AG20443 (cell line): ENCODE data around the gene USH1G.

Experiments used
- DNase-seq: peaks from one replicate; pipeline ENCODE4 v3.0.0; 2012; ENCODE audit warnings: low spot score, mixed read lengths

Gene USH1G

GRCh38 chr17:74903034-74903433, 20.0 kb downstream of the USH1G start:
- DNase-seq: no peak

DNA sequence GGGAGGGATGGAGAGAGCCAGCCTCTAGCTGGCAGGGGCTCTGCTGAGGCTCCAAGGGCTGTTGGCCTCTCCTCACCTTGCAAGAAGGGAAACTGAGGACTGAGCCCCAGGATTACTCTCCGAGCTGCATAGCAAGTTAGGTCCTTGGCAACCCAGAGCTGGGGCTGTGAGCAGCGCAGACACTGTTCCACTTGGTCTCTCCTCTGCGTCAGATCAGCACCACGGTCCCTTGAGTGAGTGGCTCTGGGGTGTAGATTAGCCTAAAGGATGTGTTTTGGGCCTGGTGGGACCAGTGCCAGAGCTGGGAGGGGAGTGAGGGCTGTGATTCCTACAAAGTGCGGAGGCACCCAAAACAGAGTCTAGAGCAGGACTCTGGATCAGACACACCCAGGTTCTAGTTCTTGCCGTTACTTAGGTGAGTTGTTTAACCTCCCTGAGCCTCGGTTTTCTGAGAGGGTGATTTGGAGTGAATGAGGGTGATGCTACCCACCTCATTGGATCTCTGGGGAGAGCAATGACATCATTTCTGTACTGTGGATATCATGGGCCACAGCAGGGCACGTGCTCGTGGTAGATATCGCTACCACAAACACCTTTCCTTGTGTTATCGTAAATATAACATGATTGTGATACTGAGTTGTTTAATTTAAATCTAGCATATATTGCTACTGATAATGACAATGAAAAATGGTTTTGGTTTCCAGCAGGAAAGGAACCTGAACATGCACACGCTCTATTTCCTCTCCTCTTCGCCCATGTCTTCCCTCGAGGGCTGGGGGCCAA, 21.5 kb downstream of the USH1G start:
- DNase-seq: no peak

DNA sequence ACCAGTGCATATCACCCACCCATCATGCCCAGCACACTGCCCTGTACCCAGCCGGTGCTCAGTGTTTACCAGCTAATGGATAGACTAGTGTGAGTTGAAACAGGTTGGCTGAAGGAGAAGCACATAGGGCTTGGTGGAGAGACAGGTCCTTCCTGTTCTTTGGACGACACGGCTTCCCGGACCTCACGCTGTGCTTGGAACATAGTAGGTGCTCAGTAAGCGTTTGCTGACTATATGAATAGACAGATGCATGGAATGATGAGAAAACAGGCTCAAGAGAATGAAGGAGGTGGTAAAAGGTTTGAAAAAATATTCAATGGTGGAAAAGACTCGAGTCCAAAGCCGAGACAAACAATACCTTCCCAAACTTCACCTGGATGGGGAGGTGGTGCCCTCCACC, 22.8 kb downstream of the USH1G start:
- no peak for DNase-seq

GRCh38 chr17:74898376-74898946, 24.6 kb downstream of the USH1G start:
- no peak for DNase-seq

DNA sequence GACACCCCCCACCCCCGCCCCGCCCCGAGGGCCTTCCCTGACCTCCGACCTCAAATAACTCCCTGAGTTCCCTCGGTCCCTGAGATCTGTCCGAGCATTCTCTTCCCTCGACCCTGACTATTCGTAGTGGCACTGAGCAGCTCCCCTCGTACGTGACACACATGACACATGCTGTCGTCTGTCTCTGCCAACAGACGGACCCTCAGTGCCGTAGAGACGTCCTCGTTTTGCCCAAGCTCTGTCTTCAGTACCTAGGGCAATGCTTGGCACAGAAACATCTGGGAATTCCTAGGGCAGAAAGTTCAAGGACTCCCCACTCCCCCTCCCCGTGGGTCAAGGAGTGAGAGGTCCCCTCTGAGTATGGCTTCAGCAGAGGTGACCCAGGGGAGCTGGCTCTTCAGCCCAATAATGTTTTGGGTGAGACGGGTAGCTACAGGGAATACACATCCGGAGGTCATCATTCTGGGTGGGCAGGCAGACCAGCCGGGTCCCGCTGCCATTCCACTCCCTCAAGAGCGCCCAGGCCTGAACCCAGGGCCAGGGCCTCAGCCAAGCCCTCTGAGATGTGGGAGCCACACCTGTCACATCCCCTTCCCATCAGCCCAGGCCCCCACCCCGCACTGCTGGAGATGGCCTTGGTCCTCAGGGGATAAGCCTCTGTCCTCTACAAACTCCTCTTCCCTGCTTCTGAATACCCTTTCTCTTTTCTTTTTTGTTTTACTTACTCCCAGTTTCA, 29.0 kb downstream of the USH1G start:
- no peak for DNase-seq

GRCh38 chr17:74892974-74893911, 29.8 kb downstream of the USH1G start, which contains the start of gene FADS6:
TSS of gene FADS6 (minus strand) at chr17:74893633. CDS start at chr17:74893595, 38 bp downstream.
- no peak for DNase-seq

DNA sequence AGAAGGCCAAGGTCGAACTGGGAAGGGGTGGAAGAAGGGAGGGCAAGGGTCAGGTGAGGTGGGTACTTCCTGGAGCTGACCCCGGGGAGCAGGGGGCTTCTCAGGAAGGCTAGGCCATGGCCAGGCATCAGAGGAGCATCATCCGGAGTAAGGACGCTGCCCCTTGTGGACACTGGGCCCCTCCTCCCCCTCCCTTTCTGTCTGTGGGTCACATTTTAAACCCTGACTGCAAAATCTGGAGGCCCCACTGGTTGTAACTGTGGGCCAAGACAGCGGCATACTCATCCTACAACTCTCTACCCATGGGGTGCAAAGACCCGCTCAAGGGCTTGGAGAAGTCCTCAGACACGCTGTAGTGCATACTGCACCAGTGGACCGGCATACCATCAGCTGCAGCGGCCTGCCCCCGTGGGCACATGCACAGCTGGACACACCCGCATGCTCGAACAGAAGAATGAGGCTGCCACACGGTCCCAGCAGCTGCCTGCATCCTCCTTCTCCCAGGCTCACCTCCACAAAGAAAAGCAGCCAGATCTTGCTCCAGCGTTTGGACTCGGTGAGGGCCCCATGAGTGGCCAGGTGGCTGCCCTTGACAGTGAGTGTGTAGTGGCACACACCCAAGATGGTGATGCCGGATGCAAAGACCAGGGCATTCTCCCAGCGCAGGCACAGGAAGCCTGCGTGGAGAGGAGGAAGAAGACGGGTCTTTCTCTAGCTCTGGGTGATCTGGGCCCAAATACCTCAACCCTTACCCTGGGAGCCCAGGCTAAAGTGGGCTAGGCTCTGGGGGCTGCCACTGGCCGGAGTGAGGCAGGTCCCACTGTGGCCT, 30.8 kb downstream of the USH1G start:
- DNase-seq: no peak

- no peak for DNase-seq
These were observed 32.5 kb downstream of the USH1G start for GRCh38 chr17:74890554-74890953.

DNA sequence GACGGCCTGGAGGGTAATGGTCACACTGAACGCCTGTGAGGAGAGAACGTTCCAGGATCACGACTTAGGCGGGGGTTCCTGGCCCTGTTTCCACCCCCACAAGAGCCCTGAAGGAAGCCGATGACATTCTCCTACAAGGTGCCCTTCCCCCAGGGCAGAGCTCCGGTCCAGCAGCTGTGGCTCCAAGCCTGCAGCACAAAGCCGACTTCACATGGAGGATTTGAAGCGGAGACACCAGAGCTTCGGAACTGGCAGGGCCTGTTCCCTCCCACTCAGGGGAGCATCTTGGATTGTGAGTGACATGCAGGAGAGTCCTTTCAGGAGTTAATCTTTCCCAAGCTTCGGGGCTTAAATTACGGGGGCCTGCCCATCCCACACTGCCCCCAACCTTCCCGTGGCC, 34.6 kb downstream of the USH1G start:
- no peak for DNase-seq

GRCh38 chr17:74883241-74883745, 39.8 kb downstream of the USH1G start:
- no peak for DNase-seq

DNA sequence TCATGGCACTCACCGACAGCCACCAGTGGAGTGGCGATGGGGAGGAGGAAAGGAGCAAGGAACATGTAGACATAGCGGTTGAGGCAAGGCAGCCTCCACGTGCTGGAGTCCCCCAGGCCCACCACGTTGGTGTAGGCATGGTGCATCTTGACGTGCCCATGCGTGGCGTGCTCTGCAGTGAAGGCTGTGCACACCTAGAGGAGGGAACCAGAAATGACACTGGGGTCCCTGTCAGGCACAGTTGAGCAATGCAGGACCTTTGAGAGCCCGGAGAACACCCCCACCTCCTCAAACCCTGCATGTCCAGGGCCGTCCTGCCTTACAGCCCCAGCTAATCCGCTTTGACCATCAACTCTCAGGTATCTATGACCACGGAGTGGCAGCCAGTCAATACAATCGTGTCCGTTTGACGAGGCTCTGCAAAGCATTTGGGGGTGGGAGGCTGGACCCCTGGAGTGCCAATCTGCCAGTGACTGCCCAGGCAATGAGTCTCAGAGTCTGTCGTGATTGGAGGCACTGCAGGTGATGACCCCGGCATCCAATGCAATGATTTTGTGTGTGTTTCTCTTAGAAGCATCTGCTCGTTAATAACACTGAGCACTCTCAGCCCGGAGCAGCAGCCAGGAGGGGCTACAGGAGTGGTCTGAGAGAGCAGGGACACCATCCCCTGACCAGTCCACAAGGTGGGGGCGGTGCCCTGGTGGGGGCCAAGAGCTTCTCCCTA, 40.4 kb downstream of the USH1G start:
- no peak for DNase-seq

DNA sequence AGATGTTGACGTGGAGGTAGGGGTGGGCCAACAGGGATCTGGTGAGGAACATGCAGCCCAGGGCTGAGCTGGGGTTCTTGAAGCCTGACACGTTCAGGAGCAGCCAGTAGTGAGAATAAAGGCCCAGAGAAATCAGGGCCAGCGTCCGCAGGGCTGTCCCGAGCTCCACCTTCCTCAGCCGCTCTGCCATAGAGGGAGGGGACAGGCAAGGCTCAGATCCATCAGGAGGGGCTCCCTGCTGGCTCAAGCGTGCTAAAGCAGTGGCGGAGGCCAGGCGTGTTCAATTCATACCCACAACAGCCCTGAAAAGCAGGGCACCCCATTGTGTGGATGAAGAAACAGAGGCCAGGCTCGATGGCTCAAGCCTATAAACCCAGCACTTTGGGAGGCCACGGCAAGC, 42.0 kb downstream of the USH1G start:
- no peak for DNase-seq

- DNase-seq: no peak
These were observed 43.7 kb downstream of the USH1G start for GRCh38 chr17:74879308-74879707.

- no peak for DNase-seq
These were observed 44.4 kb downstream of the USH1G start for GRCh38 chr17:74878658-74879057.

- DNase-seq: peak; percentile 52
These were observed 45.2 kb downstream of the USH1G start for GRCh38 chr17:74877592-74878548.

DNA sequence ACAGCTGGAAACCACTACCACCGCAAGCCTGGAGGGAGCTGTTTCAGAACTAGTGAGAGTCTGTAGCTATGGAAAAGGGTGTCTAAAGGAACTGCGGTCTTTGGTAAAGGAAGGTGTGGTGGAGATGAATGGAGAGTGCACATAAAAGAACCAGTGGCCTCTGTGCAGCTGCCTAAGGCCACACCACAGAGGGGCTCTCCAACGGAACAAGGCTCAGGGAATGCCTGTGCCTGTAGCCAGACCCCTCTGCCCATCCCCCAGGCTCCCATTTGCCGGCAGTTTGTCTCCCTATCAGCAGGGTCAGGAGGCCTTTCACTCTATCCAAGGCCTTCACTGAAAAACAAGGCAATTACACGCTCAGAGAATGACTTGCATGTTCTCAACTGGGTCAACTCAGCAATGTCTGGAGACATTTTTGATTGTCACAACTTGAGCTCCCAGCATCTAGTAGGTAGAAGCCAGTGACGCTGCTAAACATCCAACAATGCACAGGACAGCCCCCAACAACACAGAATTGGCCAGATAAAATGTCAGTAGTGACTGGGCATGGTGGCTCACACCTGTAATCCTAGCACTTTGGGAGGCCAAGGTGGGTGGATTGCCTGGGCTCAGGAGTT, 47.0 kb downstream of the USH1G start:
- no peak for DNase-seq

DNA sequence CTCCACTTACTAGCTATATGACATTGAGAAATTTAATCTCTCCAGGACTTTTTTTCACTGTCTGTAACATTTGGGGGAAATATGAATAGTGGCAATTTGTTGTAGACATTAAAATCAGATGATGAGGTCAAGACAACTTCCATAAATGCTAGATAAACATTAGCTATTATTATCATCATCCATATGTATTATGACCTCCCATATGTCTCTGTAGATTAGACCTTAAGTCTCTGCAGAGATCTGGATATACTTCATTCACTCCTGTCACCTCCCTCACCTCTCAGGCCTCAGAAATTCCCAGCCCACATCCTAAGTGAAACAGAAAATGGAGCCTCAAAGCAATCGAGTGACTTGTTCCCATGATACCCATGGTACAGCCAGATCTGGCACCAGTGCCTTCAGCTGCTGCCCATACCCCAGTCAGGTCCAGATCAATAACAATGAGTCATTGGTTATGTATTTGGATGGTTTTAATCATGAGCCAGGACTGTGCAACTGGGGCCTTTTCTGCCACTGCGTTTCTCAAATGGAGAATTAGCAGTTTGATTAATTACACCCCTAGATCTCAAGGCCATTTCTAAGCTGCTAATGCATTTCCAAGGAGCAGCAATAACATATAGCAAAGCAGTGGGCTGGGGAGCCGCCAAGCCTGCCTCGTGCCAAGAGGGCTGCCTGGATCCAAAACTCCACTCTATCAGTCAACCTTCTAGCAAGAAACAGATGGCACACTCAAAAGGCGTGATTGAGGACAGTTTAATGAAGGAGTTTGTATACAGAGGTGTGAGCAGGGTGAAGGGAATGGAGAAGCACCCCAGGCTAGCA, 47.7 kb downstream of the USH1G start:
- no peak for DNase-seq

DNA sequence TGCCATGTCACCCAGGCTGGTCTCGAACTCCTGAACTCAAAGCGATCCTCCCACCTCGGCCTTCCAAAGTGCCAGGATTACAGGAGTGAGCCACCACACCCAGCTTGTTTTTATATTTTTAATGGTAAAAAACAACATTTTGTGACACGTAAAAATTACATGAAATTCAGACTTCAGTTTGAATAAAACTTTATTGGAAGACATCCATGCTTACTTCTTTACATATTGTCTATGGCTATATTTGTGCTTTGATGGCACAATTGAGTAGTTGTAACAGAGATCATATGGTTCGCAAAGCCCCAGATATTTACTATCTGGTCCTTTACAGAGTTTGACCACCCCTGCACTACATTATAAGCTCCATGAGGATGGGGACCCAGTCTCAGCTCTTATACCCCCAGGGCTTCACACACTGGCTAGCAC, 48.4 kb downstream of the USH1G start:
- no peak for DNase-seq
